ENCODE measurements around the gene ALOXE3. TPM values are rescaled to one million over a fixed set of nuclear protein-coding genes. Genes with fewer than 3 reads are reported as not detected.

The ALOXE3 gene
- total and polyA plus RNA-seq, 4 experiments from 2014 or later: 0.20 to 0.33 (median 0.32) TPM; not detected in 1

DNA sequence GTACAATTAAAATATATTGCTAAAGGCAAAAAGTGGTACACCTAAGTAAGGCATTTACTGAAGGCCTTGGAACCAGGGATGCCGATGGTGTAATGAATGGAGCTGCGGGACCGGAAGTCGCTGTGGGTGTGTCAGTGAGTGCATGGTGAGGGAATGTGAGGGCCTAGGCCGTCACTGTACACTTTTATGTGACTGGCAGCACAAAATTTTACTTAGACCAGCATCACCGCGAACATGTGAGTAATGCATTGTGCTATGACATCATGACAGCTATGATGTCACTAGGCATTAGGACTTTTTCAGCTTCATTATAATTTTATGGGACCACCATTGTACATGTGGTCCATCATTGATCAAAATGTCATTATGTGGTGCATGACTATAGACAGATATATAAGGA is 64.7 kb downstream of the ALOXE3 start:
- Mint-ChIP-seq H3K27ac (no peak overlapping the region), H3K4me3 (no peak overlapping the region), H3K36me3 (no peaks in the 10 kb centered on the region), H3K9me3 (no peaks in the 10 kb centered on the region), H3K27me3 (peaks cover 8 to 11% of the 10 kb centered on the region in 2 donors), H3K4me1 (peaks cover 1 to 12% (median 3%) of the 10 kb centered on the region in 4 donors)
- H3K36me3 ChIP-seq (ENCODE audit: insufficient read depth, low read length): no peaks in the 10 kb centered on the region
- no peak overlapping the region for H3K27ac ChIP-seq (ENCODE audit: low read depth, low read length)
- no peaks in the 10 kb centered on the region for H3K9me3 ChIP-seq (ENCODE audit: control insufficient read depth in 1 of 2, low read length in 2 of 2)
- H3K4me1 ChIP-seq (ENCODE audit: insufficient read depth, low read length): peaks cover 7% of the 10 kb centered on the region
- H3K4me3 ChIP-seq (ENCODE audit: low read length in 2 of 2): no peak overlapping the region
- H3K27me3 ChIP-seq (ENCODE audit: insufficient read depth, low read length): peaks cover 4% of the 10 kb centered on the region
- intact Hi-C loops (cut with micrococcal nuclease): no loop called here
- CTCF ChIA-PET (ENCODE audit: partially characterized antibody): no interaction called here
- DNase-seq: no peak
- POLR2A ChIA-PET (ENCODE audit: partially characterized antibody): no interaction called here

GRCh38 chr17:8052256-8053252 is 65.8 kb downstream of the ALOXE3 start:
- H3K4me1 Mint-ChIP-seq: peaks cover under 1 to 8% (median 2%) of the 10 kb centered on the region in 4 donors
- Histone ChIP-seq H3K4me3 (ENCODE audit: low read length in 2 of 2) (no peak overlapping the region), H3K27me3 (ENCODE audit: insufficient read depth, low read length) (peaks cover 4% of the 10 kb centered on the region), H3K27ac (ENCODE audit: low read depth, low read length) (no peak overlapping the region), H3K36me3 (ENCODE audit: insufficient read depth, low read length) (no peaks in the 10 kb centered on the region), H3K4me1 (ENCODE audit: insufficient read depth, low read length) (peaks cover 7% of the 10 kb centered on the region), H3K9me3 (ENCODE audit: control insufficient read depth in 1 of 2, low read length in 2 of 2) (no peaks in the 10 kb centered on the region)
- no peaks in the 10 kb centered on the region for H3K36me3 Mint-ChIP-seq
- no peak for DNase-seq
- no peak overlapping the region for H3K27ac Mint-ChIP-seq
- H3K4me3 Mint-ChIP-seq: no peak overlapping the region
- intact Hi-C loops (cut with micrococcal nuclease): no loop called here
- no peaks in the 10 kb centered on the region for H3K9me3 Mint-ChIP-seq
- CTCF ChIA-PET (ENCODE audit: partially characterized antibody): interaction anchor here (1.9 kb wide), 1 partner anchor 8 kb away, joined by 8 read pairs; no protein-coding TSS in a partner anchor
- POLR2A ChIA-PET (ENCODE audit: partially characterized antibody): no interaction called here
- H3K27me3 Mint-ChIP-seq: peaks cover 3 to 8% of the 10 kb centered on the region in 2 donors

DNA sequence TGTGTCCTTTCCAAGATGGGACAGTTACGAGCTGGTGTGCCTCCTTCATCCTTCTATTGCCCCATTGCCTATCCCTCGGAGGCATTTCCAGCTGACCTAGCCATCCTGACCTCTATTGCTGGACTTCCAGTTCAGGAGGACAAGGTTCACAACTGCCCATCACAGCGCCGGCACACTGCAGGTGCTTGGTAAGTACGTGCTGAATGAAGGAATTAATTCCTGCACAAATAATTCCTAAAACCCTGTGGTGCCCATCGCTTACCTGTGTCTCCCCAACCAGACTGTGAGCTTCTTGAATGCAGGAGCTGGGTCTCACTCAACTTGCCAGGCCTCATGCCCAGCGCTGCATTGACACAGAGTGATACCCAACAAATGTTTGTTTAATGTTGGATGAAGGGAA is 66.5 kb downstream of the ALOXE3 start:
- H3K4me3 Mint-ChIP-seq: no peak overlapping the region
- intact Hi-C loops (cut with micrococcal nuclease): no loop called here
- H3K4me3 ChIP-seq (ENCODE audit: low read length in 2 of 2): no peak overlapping the region
- H3K9me3 Mint-ChIP-seq: no peaks in the 10 kb centered on the region
- no peak overlapping the region for H3K27ac Mint-ChIP-seq
- CTCF ChIA-PET (ENCODE audit: partially characterized antibody): interaction anchor here (1.9 kb wide), 1 partner anchor 9 kb away, joined by 8 read pairs; no protein-coding TSS in a partner anchor
- no peak for DNase-seq
- POLR2A ChIA-PET (ENCODE audit: partially characterized antibody): no interaction called here
- H3K27me3 Mint-ChIP-seq: peaks cover 0 to 5% of the 10 kb centered on the region in 2 donors
- H3K9me3 ChIP-seq (ENCODE audit: control insufficient read depth in 1 of 2, low read length in 2 of 2): no peaks in the 10 kb centered on the region
- H3K4me1 ChIP-seq (ENCODE audit: insufficient read depth, low read length): peaks cover 7% of the 10 kb centered on the region
- no peaks in the 10 kb centered on the region for H3K36me3 Mint-ChIP-seq
- no peaks in the 10 kb centered on the region for H3K27me3 ChIP-seq (ENCODE audit: insufficient read depth, low read length)
- H3K36me3 ChIP-seq (ENCODE audit: insufficient read depth, low read length): no peaks in the 10 kb centered on the region
- H3K4me1 Mint-ChIP-seq: peaks cover 0 to 5% (median 0%) of the 10 kb centered on the region in 4 donors
- no peak overlapping the region for H3K27ac ChIP-seq (ENCODE audit: low read depth, low read length)

DNA sequence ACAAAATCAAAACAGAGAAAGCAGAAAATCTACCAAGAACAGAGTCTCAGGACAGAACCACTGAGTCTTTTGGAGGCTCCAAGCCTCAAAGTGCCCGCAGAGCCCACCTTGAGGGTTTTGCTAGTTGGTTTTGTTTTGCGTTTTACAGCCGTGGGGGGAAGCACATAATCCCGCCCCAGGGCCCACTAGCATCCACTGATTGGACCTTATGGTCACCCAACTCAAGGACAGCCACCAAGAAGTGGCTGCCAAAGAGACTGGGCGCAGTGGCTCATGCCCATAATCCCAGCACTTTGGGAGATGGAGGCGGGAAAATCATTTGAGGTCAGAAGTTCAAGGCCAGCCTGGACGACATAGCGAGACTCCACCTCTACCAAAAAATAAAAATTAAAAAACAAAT is 69.6 kb downstream of the ALOXE3 start:
- no peaks in the 10 kb centered on the region for H3K4me1 Mint-ChIP-seq
- POLR2A ChIA-PET (ENCODE audit: partially characterized antibody): no interaction called here
- CTCF ChIA-PET (ENCODE audit: partially characterized antibody): no interaction called here

DNA sequence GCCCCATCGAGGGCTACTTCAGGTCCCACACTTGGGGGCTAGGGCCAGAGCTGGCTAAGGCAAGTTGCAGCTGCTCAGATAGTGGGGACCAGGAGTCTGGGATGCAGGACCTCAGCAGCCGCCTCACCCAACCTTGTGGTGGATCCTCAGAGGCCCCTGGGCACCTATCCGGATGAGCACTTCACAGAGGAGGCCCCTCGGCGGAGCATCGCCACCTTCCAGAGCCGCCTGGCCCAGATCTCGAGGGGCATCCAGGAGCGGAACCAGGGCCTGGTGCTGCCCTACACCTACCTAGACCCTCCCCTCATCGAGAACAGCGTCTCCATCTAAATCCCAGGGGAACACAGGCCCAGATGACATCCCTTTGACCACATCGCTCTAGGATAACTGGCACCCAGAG is 70.1 kb downstream of the ALOXE3 start:
- Histone ChIP-seq H3K27ac (ENCODE audit: low read depth, low read length) (no peak overlapping the region), H3K4me3 (ENCODE audit: low read length in 2 of 2) (no peak overlapping the region), H3K9me3 (ENCODE audit: control insufficient read depth in 1 of 2, low read length in 2 of 2) (no peaks in the 10 kb centered on the region), H3K27me3 (ENCODE audit: insufficient read depth, low read length) (no peaks in the 10 kb centered on the region), H3K36me3 (ENCODE audit: insufficient read depth, low read length) (no peaks in the 10 kb centered on the region), H3K4me1 (ENCODE audit: insufficient read depth, low read length) (no peaks in the 10 kb centered on the region)
- intact Hi-C loops (cut with micrococcal nuclease): no loop called here
- CTCF ChIA-PET (ENCODE audit: partially characterized antibody): interaction anchor here (1.9 kb wide), 1 partner anchor 9 kb away, joined by 8 read pairs; no protein-coding TSS in a partner anchor
- Mint-ChIP-seq H3K4me3 (no peak overlapping the region), H3K27me3 (peaks cover 0 to 3% of the 10 kb centered on the region in 2 donors), H3K9me3 (no peaks in the 10 kb centered on the region), H3K4me1 (no peaks in the 10 kb centered on the region), H3K27ac (peak overlapping the region in 1 of 7 donors; percentile 68), H3K36me3 (no peaks in the 10 kb centered on the region)
- no peak for DNase-seq
- POLR2A ChIA-PET (ENCODE audit: partially characterized antibody): no interaction called here

More for the DNA sequence above, 69.6 kb downstream of the ALOXE3 start:
- Histone ChIP-seq H3K27me3 (ENCODE audit: insufficient read depth, low read length) (no peaks in the 10 kb centered on the region), H3K9me3 (ENCODE audit: control insufficient read depth in 1 of 2, low read length in 2 of 2) (no peaks in the 10 kb centered on the region), H3K27ac (ENCODE audit: low read depth, low read length) (no peak overlapping the region), H3K36me3 (ENCODE audit: insufficient read depth, low read length) (no peaks in the 10 kb centered on the region), H3K4me1 (ENCODE audit: insufficient read depth, low read length) (no peaks in the 10 kb centered on the region), H3K4me3 (ENCODE audit: low read length in 2 of 2) (no peak overlapping the region)
- Mint-ChIP-seq H3K27ac (peak overlapping the region in 1 of 7 donors; percentile 68), H3K27me3 (no peaks in the 10 kb centered on the region), H3K9me3 (no peaks in the 10 kb centered on the region), H3K4me3 (no peak overlapping the region), H3K36me3 (no peaks in the 10 kb centered on the region)
- intact Hi-C loops (cut with micrococcal nuclease): no loop called here
- DNase-seq: no peak

GRCh38 chr17:8047769-8048110 is 70.6 kb downstream of the ALOXE3 start:
- H3K4me3 ChIP-seq (ENCODE audit: low read length in 2 of 2): no peak overlapping the region
- ChIA-PET POLR2A (ENCODE audit: partially characterized antibody) (no interaction called here), CTCF (ENCODE audit: partially characterized antibody) (interaction anchor here (1.9 kb wide), 1 partner anchor 10 kb away, joined by 8 read pairs; no protein-coding TSS in a partner anchor)
- no peak for DNase-seq
- Mint-ChIP-seq H3K27me3 (peaks cover 0 to 3% of the 10 kb centered on the region in 2 donors), H3K36me3 (no peaks in the 10 kb centered on the region), H3K9me3 (no peaks in the 10 kb centered on the region), H3K4me1 (no peaks in the 10 kb centered on the region), H3K27ac (no peak overlapping the region), H3K4me3 (no peak overlapping the region)
- no peaks in the 10 kb centered on the region for H3K4me1 ChIP-seq (ENCODE audit: insufficient read depth, low read length)
- no peaks in the 10 kb centered on the region for H3K9me3 ChIP-seq (ENCODE audit: control insufficient read depth in 1 of 2, low read length in 2 of 2)
- no peaks in the 10 kb centered on the region for H3K36me3 ChIP-seq (ENCODE audit: insufficient read depth, low read length)
- H3K27ac ChIP-seq (ENCODE audit: low read depth, low read length): no peak overlapping the region
- intact Hi-C loops (cut with micrococcal nuclease): no loop called here
- no peaks in the 10 kb centered on the region for H3K27me3 ChIP-seq (ENCODE audit: insufficient read depth, low read length)

- H3K27ac Mint-ChIP-seq: no peak overlapping the region
- no peak overlapping the region for H3K4me3 Mint-ChIP-seq
- no peak overlapping the region for H3K4me3 ChIP-seq (ENCODE audit: low read length in 2 of 2)
- H3K9me3 Mint-ChIP-seq: no peaks in the 10 kb centered on the region
- H3K4me1 ChIP-seq (ENCODE audit: insufficient read depth, low read length): no peaks in the 10 kb centered on the region
- H3K4me1 Mint-ChIP-seq: no peaks in the 10 kb centered on the region
- no peaks in the 10 kb centered on the region for H3K36me3 ChIP-seq (ENCODE audit: insufficient read depth, low read length)
- H3K36me3 Mint-ChIP-seq: no peaks in the 10 kb centered on the region
- ChIA-PET CTCF (ENCODE audit: partially characterized antibody) (interaction anchor here (1.0 to 1.9 kb wide), 3 partner anchors 9 to 57 kb away, joined by 3 to 8 read pairs (median 3); no protein-coding TSS in a partner anchor), POLR2A (ENCODE audit: partially characterized antibody) (no interaction called here)
- intact Hi-C loops (cut with micrococcal nuclease): no loop called here
- no peaks in the 10 kb centered on the region for H3K27me3 ChIP-seq (ENCODE audit: insufficient read depth, low read length)
- H3K27me3 Mint-ChIP-seq: peaks cover 0 to 3% of the 10 kb centered on the region in 2 donors
- no peak overlapping the region for H3K27ac ChIP-seq (ENCODE audit: low read depth, low read length)
- no peaks in the 10 kb centered on the region for H3K9me3 ChIP-seq (ENCODE audit: control insufficient read depth in 1 of 2, low read length in 2 of 2)
- no peak for DNase-seq
Observed at GRCh38 chr17:8046929-8047768, 71.2 kb downstream of the ALOXE3 start.

All from CD4-positive, alpha-beta memory T cell (primary cell).